ENCODE results near the gene SLC17A9. TPM values are rescaled to one million over a fixed set of nuclear protein-coding genes. Genes with fewer than 3 reads are reported as not detected.

The SLC17A9 gene
- total and polyA plus RNA-seq, 2 experiments from 2014 or later, result 32.0 to 39.3 TPM

DNA sequence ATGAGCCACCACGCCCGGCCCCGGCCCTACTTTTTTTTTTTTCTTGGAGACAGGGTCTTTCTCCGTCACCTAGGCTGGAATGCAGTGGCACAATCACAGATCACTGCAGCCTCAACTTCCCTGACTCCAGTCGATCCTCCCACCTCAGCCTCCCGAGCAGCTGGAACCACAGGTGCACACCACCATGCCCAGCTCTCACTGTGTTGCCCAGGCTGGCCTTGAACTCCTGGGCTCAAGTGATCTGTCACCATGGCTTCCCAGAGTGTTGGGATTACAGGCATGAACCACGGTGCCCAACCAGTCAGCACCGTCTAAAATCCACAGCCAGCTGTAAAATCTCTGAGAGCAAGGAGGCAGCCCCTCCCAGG lies 17.4 kb downstream of the SLC17A9 start:
- Mint-ChIP-seq H3K4me1 (peaks cover 26% of the 10 kb centered on the region), H3K36me3 (ENCODE audit: low read depth) (no peaks in the 10 kb centered on the region; the same call in 2 of the 3 replicates), H3K27ac (no peak overlapping the region), H3K27me3 (ENCODE audit: insufficient read depth, low read depth, poor library complexity) (peaks cover 45% of the 10 kb centered on the region), H3K9me3 (peaks cover 2% of the 10 kb centered on the region; the same call in 2 of the 3 replicates), H3K4me3 (no peak overlapping the region)
- Histone ChIP-seq H3K79me2 (replicated peaks; ENCODE audit: insufficient read depth) (no peaks in the 10 kb centered on the region), H3K9me2 (ENCODE audit: insufficient read depth) (no peaks in the 10 kb centered on the region), H3K27ac (ENCODE audit: low read depth) (no peak overlapping the region), H3F3A (replicated peaks; ENCODE audit: low read depth) (peaks cover 12% of the 10 kb centered on the region), H2AFZ (no peak overlapping the region), H3K27me3 (ENCODE audit: insufficient read depth) (peaks cover 25% of the 10 kb centered on the region), H3K36me3 (ENCODE audit: insufficient read depth) (no peaks in the 10 kb centered on the region), H4K20me1 (replicated peaks; ENCODE audit: insufficient read depth) (no peaks in the 10 kb centered on the region), H3K4me3 (no peak overlapping the region), H3K4me2 (no peak overlapping the region), H3K4me1 (ENCODE audit: insufficient read depth) (peaks cover 24% of the 10 kb centered on the region)
- DNase-seq (ENCODE audit: low spot score), result no peak
- TF ChIP-seq STAT1 (IDR thresholded peaks at IDR 0.05; ENCODE audit: unreplicated experiment) (no peak), CREB1 (CRISPR knock-in tag; IDR thresholded peaks at IDR 0.05; ENCODE audit: low read depth) (no peak), POLR2AphosphoS5 (IDR thresholded peaks at IDR 0.05; ENCODE audit: low read depth) (no peak), REST (IDR thresholded peaks at IDR 0.05; ENCODE audit: unreplicated experiment) (no peak), EZH2phosphoT487 (IDR thresholded peaks at IDR 0.05; ENCODE audit: unreplicated experiment) (no peak), EZH2 (IDR thresholded peaks at IDR 0.05; ENCODE audit: low read depth, unreplicated experiment) (no peak), ETS1 (IDR thresholded peaks at IDR 0.05) (no peak), ZNF114 (CRISPR knock-in tag; IDR thresholded peaks at IDR 0.05) (no peak), NANOG (IDR thresholded peaks at IDR 0.05; ENCODE audit: borderline replicate concordance) (no peak), JUNB (IDR thresholded peaks at IDR 0.05; ENCODE audit: unreplicated experiment) (no peak), ZNF331 (CRISPR knock-in tag; IDR thresholded peaks at IDR 0.05; ENCODE audit: low read depth) (no peak)
- TF ChIP-seq, protein P1, sequence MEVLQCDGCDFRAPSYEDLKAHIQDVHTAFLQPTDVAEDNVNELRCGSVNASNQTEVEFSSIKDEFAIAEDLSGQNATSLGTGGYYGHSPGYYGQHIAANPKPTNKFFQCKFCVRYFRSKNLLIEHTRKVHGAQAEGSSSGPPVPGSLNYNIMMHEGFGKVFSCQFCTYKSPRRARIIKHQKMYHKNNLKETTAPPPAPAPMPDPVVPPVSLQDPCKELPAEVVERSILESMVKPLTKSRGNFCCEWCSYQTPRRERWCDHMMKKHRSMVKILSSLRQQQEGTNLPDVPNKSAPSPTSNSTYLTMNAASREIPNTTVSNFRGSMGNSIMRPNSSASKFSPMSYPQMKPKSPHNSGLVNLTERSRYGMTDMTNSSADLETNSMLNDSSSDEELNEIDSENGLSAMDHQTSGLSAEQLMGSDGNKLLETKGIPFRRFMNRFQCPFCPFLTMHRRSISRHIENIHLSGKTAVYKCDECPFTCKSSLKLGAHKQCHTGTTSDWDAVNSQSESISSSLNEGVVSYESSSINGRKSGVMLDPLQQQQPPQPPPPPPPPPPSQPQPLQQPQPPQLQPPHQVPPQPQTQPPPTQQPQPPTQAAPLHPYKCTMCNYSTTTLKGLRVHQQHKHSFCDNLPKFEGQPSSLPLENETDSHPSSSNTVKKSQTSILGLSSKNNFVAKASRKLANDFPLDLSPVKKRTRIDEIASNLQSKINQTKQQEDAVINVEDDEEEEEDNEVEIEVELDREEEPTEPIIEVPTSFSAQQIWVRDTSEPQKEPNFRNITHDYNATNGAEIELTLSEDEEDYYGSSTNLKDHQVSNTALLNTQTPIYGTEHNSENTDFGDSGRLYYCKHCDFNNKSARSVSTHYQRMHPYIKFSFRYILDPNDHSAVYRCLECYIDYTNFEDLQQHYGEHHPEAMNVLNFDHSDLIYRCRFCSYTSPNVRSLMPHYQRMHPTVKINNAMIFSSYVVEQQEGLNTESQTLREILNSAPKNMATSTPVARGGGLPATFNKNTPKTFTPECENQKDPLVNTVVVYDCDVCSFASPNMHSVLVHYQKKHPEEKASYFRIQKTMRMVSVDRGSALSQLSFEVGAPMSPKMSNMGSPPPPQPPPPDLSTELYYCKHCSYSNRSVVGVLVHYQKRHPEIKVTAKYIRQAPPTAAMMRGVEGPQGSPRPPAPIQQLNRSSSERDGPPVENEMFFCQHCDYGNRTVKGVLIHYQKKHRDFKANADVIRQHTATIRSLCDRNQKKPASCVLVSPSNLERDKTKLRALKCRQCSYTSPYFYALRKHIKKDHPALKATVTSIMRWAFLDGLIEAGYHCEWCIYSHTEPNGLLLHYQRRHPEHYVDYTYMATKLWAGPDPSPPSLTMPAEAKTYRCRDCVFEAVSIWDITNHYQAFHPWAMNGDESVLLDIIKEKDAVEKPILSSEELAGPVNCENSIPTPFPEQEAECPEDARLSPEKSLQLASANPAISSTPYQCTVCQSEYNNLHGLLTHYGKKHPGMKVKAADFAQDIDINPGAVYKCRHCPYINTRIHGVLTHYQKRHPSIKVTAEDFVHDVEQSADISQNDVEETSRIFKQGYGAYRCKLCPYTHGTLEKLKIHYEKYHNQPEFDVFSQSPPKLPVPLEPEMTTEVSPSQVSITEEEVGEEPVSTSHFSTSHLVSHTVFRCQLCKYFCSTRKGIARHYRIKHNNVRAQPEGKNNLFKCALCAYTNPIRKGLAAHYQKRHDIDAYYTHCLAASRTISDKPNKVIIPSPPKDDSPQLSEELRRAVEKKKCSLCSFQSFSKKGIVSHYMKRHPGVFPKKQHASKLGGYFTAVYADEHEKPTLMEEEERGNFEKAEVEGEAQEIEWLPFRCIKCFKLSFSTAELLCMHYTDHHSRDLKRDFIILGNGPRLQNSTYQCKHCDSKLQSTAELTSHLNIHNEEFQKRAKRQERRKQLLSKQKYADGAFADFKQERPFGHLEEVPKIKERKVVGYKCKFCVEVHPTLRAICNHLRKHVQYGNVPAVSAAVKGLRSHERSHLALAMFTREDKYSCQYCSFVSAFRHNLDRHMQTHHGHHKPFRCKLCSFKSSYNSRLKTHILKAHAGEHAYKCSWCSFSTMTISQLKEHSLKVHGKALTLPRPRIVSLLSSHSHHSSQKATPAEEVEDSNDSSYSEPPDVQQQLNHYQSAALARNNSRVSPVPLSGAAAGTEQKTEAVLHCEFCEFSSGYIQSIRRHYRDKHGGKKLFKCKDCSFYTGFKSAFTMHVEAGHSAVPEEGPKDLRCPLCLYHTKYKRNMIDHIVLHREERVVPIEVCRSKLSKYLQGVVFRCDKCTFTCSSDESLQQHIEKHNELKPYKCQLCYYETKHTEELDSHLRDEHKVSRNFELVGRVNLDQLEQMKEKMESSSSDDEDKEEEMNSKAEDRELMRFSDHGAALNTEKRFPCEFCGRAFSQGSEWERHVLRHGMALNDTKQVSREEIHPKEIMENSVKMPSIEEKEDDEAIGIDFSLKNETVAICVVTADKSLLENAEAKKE (CRISPR knock-in tag; IDR thresholded peaks at IDR 0.05), result no peak
- TF ChIP-seq, protein P2, sequence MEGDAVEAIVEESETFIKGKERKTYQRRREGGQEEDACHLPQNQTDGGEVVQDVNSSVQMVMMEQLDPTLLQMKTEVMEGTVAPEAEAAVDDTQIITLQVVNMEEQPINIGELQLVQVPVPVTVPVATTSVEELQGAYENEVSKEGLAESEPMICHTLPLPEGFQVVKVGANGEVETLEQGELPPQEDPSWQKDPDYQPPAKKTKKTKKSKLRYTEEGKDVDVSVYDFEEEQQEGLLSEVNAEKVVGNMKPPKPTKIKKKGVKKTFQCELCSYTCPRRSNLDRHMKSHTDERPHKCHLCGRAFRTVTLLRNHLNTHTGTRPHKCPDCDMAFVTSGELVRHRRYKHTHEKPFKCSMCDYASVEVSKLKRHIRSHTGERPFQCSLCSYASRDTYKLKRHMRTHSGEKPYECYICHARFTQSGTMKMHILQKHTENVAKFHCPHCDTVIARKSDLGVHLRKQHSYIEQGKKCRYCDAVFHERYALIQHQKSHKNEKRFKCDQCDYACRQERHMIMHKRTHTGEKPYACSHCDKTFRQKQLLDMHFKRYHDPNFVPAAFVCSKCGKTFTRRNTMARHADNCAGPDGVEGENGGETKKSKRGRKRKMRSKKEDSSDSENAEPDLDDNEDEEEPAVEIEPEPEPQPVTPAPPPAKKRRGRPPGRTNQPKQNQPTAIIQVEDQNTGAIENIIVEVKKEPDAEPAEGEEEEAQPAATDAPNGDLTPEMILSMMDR (conservative IDR thresholded peaks at IDR 0.05; ENCODE audit: low read depth in 2 of 2), result no peak
- ATAC-seq, result no peak
